NOMO-1 treated with DMSO at 0.1 percent for 48 hours (cell line): ENCODE results near the gene SLC25A1.

Source experiments
- DNase-seq: peaks from one replicate; lab custom pipeline; 2025; ENCODE audit not compliant: unreplicated experiment; lab: John Stamatoyannopoulos, UW

The SLC25A1 gene

DNA sequence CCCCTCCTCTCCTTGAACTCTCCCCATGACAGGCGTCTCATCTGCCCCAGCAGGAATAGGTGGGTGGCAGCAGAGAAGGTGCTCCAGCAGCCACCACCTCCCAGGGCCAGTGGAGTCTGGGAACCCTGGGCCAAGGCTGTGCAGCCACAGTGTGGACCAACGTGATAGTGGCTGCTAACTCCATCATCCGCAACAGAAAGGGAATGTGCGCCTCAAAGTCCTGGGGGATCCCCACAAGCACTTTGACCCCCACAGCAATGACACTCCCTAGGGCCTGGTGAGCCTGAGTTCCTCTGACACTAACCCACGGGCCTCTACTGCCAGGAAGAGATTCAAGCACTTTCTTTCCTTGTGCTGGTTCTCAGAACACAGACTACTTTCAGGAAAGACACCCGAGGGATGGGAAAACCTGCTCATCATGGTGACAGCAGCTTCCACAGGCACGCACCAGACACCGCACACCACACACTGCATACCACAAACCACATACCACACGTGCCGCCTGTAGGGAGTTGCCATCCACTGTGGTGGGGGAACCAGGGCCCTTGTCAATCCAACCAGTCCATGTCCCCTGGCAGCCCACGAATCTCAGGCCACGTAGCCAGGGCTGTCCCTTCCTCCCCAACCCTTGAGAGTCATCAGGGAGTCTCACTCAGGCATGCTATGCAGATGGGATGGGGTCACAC is 3.4 kb upstream of the SLC25A1 start:
- DNase-seq = no peak

GRCh38 chr22:19180740-19181410 is 2.3 kb upstream of the SLC25A1 start:
- no peak for DNase-seq

GRCh38 chr22:19180234-19180633 is 1.7 kb upstream of the SLC25A1 start:
- DNase-seq = no peak

DNA sequence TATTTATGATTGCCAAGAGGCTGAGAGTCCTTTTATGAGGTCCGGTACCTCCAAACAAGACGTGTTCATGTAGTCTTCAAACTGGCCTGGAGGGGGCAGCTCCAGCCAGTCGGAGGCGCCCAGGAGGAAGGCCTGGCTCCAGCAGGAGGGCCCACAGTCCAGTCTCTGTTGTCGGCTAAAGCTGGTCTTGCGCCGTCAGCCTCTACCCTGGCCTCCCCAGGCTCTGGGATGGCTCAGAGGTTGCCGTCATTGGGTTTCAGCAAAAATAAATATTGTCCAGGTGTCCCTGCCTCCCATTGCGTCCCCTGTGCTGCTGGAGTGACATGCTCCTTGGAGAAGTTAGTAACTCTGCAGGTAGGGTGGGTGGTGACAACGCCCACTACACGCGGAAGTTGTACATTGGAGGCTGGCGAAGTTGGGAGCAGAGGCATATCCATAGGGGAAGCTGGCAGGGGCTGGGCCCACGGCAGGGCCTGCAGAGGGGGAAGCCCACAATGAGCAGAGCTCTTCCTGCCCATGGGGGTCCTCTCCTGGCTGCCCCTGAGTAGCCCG is 1.0 kb upstream of the SLC25A1 start:
- peak; percentile 60 for DNase-seq

GRCh38 chr22:19178065-19178656 is 375 bp downstream of the SLC25A1 start:
- no peak for DNase-seq

DNA sequence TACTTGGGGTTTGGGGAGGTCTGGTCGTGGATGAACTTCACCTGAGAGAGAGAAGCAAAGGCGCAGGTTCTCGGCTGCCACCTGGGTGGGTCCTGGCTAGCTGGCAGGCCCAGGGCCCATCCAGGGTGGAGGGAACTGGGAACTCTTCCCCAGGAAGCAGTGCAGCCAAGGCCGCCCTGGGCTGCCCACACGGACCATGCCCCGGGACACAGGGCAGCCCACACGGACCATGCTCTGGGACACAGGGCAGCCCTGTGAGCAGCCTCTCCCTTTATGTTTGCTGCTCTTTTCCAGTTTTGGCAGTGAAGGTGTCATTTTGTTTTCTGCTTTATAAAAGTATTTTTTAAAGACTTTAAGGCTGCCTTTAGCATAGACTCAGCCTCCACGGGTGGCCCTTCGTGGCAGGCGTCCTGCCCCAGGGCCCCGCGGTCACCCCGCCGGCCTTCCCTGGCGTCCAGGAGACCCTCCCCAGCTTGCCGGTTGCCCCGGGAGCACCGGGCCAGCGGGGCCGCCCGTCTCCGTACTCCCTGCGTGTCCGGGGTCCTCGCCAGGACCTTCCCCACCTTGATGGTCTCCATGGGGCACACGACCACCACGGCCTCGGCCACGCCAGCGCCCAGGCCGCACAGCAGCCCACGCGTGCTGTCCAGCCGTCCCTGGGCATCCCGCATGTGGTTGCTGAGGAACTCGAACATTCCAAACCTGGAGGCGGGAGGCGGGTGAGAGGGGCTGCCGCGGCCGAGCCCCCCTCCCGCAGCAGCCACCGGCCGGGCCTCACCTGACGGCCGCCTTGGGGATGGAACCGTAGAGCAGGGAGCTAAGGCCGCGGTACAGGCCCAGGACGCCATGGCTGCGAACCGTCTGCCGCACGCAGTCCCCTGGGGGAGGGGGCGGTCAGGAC is 1.1 kb downstream of the SLC25A1 start:
- no peak for DNase-seq

DNA sequence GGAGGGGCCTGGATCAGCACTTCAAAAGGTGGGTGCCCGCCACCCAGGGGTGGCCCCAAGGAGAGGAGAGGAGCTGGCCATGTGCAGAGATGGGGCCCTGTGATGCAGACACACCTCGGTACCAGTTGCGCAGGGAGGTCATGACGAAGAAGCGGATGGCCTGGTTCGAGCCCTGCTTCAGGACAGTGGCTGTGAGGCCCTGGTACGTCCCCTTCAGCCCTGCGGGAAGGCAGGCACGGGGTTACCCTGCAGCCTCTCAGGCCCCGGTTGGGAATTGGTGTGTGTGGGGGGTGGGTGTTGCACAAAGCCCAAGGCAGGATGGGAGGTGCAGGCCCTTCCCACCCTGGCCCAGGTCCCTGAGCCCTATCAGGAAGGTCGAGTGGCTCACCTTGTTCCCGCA is 1.8 kb downstream of the SLC25A1 start:
- DNase-seq = no peak

- no peak for DNase-seq
These were observed 2.3 kb downstream of the SLC25A1 start for GRCh38 chr22:19176175-19176643.

DNA sequence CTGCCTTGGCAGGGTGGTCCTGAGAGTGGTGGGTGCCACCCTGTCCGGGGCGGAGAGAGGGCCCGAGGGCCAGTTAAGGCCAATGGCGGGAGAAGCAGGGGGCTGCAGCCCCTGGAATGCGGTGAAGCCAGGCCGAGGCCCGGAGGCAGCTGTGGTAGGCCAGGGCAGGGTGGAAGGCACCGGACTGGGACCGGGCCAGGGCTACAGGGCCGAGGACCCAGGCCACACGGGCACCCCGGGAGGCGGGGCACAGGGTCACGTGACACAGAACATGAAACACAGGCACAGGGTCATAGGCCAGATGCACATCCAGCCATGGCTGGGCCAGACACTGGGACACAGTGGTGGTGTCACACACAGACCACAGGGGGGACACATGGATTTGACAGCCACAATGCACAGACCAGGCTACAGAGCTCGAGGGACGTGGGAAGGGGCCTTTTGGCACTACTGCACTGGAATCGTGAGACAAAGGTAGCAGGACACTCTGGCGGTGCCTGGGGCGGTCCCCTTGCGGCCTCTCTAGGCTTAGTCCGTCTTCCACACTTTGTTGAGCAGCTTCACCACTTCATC is 2.8 kb downstream of the SLC25A1 start:
- no peak for DNase-seq

DNA sequence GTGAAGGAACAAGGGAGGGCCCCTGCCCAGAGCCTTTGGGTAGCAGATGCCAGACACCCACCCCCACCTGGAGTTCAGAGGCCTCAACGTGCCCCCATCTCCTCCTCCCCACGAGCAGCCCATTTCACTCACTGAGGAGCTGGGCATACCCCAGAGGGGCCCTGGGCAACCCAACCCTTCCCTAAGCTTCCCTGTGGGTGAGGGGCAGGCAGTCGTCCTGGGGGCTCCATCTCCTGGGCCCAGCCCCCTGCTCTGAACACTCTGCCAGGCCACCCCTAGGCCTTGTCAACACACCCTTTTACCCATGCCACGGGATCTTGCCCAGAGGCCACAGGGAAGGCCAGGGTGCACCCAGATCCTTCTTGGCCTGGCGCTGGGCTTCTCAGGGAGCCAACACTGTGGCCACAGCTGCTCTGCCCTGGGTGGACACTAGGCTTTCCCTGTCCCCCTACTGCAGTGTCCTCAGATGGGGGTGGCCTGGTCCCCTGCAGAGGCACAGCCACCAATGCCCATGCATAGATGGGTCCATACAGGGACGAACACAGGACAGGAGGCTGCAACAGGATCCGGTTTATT is 3.4 kb downstream of the SLC25A1 start:
- DNase-seq = no peak

- peak; percentile 54 for DNase-seq
These were observed 4.2 kb downstream of the SLC25A1 start for GRCh38 chr22:19174106-19175025.

DNA sequence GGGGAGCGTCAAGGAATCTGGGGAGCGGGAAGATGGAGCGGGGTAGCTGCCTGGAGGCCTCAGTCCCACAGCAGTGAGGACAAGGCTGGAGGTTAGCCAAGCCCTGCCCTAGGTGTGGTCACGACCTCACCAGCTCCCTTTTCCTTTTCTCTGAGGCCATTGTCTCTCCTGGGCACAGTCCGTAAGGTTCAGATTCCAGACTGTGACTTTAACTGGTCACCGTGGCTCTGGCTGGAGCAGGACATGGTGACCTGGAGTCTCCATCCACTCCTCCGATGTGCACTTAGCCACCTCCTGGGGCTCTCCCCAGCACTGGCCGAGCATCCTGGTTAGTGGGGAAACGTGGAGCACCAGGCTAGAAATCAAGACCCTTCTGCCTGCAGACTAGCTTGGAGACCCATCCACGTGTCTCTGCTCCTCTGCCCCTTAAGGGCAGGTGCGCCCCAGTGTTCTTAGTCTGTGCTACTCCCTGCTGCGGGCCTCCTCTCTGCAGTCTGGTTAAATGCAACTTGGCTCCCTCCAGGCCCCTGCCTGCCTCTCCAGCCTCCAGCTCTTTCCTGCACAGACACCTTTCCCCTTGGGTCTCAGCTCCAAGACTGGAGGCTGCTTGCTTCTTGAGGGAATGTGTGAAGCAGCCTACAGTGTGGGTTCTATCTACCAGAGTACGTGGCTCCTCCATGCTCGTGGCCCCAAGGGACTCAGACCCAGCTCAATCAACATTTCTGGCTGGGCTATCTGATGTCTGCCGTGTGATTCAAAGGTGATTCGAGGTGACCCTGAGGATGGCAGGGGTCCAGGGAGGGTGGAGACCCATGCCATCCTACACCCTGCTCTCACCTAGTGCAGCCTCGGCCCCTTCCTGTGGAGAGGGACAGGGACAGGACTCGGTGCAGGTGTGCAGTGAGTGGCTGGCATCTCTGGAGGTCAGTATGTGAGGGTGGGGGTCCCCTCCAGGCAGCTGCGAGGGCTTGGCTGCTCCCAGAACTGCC is 5.2 kb downstream of the SLC25A1 start:
- no peak for DNase-seq

DNA sequence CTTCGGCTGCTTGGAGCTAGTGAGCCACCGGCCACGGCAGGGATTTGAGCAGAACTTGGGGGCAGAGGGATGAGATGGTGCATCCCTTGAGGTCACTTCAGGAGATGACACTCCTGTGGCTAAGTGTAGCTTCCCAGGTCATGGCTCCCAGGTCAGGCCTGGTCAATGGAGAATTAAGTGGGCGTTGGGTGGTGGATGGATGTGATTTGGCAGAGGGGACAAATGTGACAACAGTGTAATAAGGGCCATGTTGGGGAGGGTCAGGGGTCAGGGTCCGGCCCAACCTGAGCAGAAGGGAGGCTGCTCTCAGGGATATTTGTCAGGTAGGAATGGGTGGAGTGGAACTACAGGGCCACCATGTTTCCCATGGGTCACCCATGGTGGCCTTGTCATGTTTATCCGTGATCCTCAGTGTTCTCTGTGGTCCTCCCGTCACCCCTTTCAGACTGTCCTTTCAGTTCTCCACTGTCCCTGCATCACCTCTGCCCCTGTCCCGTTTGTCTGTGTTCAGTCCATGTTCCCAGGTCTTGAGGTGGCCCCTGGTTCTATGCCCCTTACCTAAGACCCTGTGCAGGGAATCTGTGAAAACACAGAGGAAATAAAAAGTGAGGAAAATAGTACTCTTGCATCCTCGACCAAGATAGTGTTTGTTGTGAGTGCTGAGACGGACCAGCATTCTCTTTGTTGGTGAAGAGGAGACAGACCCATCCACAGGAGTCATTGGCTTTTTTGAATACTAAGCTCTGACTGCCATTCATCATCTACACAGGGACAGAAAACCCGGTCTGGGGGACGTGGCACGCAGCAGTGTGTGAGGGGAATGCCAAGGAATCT is 6.1 kb downstream of the SLC25A1 start:
- no peak for DNase-seq

DNA sequence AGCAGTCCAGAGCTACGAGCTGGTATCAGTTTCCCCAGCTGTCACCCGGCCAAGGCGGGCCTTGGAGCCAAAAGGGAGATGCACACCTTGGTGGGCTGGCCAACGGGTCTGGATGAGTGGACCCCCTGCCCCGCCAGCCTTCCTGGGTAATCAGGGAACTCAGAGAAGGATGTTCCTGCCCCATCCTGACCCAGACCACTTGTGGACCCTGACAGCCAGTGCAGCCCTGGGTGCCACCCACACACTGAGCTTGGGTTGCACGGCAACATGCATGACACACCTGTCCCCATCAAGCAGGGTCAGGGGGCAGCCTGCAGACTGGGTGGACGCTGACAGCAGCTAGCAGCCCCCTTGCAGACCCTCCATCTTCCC is 8.6 kb downstream of the SLC25A1 start:
- no peak for DNase-seq

- DNase-seq = no peak
These were observed 9.3 kb downstream of the SLC25A1 start for GRCh38 chr22:19169002-19169946.
